OCI-LY3 (cell line): ENCODE results near the gene SMPDL3B.

Experiments used
- H2AFZ ChIP-seq: fragments of 200-600, 300-600 bp; shearing (Covaris generic); 2 replicates; pipeline ENCODE4 v1.6.0; 2014; ENCODE audit warnings: antibody characterized with exemption, low read depth, low read length
- H3K27ac ChIP-seq: fragments of 200-600, 300-600 bp; sonication (generic); 2 replicates; pipeline ENCODE4 v1.5.1; 2014; ENCODE audit warnings: mild to moderate bottlenecking, low read length, moderate library complexity, mixed read lengths
- H3K27me3 ChIP-seq: fragments of 200-600, 300-600 bp; sonication (generic); 2 replicates; pipeline ENCODE4 v1.6.1; 2014; ENCODE audit warnings: low read depth, low read length, mixed read lengths
- H3K36me3 ChIP-seq: fragments of 200-600, 300-600 bp; sonication (generic); replicated peaks from 2 replicates; pipeline ENCODE3; 2014; ENCODE audit warnings: low read depth, low read length, mixed read lengths
- H3K4me1 ChIP-seq: fragments of 300-600, 200-600 bp; sonication (generic); 2 replicates; pipeline ENCODE4 v1.6.1; 2014; ENCODE audit warnings: low read length, mixed read lengths
- H3K4me2 ChIP-seq: fragments of 200-600, 300-600 bp; sonication (generic); 2 replicates; pipeline ENCODE4 v1.6.1; 2014; ENCODE audit warnings: low read length, mixed read lengths
- H3K4me3 ChIP-seq: fragments of 300-600, 200-600 bp; sonication (generic); 2 replicates; pipeline ENCODE4 v1.5.1; 2014; ENCODE audit warnings: antibody characterized with exemption, mild to moderate bottlenecking, low read length, moderate library complexity
- H3K79me2 ChIP-seq: fragments of 300-600, 200-600 bp; shearing (Covaris generic); 2 replicates; pipeline ENCODE4 v1.6.1; 2014; ENCODE audit warnings: mild to moderate bottlenecking, low read length, mixed read lengths
- H3K9ac ChIP-seq: fragments of 300-600, 200-600 bp; shearing (Covaris generic); 2 replicates; pipeline ENCODE4 v1.6.0; 2014; ENCODE audit warnings: mild to moderate bottlenecking, low read length, moderate library complexity
- H3K9me3 ChIP-seq: fragments of 200-600, 300-600 bp; shearing (Covaris generic); 2 replicates; pipeline ENCODE4 v1.6.1; 2014; ENCODE audit warnings: low read length, mixed read lengths; ENCODE audit not compliant: insufficient read depth
- H4K20me1 ChIP-seq: fragments of 200-600, 300-600 bp; sonication (generic); 2 replicates; pipeline ENCODE4 v1.6.1; 2016; ENCODE audit warnings: low read length, mixed read lengths; ENCODE audit not compliant: insufficient read depth
- EZH2phosphoT487 ChIP-seq: fragments of 200-600 bp; shearing (Covaris generic); IDR thresholded peaks from 2 replicates; pipeline ENCODE4 v1.6.1; 2018; ENCODE audit warnings: antibody characterized with exemption, mixed run types, low read depth
- TF ChIP-seq, protein P1 (sequence below): fragments of 200-600, 300-600 bp; sonication (generic); IDR thresholded peaks from 2 replicates; pipeline ENCODE4 v1.5.1; 2014; ENCODE audit warnings: antibody characterized with exemption, low read length, low read depth

The SMPDL3B gene

DNA sequence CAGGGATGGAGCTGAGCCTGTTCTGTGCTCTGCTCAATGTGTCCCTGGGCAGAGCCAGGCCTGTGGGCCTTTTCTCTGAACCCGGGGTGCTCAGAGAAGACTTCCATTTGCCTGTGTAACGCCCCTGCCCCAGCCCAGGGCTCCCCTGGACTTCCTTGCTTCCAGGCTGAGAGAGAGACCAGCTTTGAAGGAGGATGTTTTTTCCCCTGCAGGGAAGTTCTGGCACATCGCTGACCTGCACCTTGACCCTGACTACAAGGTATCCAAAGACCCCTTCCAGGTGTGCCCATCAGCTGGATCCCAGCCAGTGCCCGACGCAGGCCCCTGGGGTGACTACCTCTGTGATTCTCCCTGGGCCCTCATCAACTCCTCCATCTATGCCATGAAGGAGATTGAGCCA lies 10.2 kb downstream of the SMPDL3B start:
- H3K4me3 ChIP-seq = no peak overlapping the region
- H3K9me3 ChIP-seq = no peaks in the 10 kb centered on the region
- no peaks in the 10 kb centered on the region for H3K79me2 ChIP-seq
- H3K36me3 ChIP-seq = no peaks in the 10 kb centered on the region
- H3K9ac ChIP-seq = no peak overlapping the region
- no peak overlapping the region for H3K4me2 ChIP-seq
- no peak overlapping the region for H2AFZ ChIP-seq
- H3K27me3 ChIP-seq = no peaks in the 10 kb centered on the region
- H4K20me1 ChIP-seq = no peaks in the 10 kb centered on the region
- peaks cover 2% of the 10 kb centered on the region; the same call in 1 of the 2 replicates for H3K4me1 ChIP-seq
- H3K27ac ChIP-seq = no peak overlapping the region
- no peak for TF ChIP-seq EZH2phosphoT487
- TF ChIP-seq, protein P1, sequence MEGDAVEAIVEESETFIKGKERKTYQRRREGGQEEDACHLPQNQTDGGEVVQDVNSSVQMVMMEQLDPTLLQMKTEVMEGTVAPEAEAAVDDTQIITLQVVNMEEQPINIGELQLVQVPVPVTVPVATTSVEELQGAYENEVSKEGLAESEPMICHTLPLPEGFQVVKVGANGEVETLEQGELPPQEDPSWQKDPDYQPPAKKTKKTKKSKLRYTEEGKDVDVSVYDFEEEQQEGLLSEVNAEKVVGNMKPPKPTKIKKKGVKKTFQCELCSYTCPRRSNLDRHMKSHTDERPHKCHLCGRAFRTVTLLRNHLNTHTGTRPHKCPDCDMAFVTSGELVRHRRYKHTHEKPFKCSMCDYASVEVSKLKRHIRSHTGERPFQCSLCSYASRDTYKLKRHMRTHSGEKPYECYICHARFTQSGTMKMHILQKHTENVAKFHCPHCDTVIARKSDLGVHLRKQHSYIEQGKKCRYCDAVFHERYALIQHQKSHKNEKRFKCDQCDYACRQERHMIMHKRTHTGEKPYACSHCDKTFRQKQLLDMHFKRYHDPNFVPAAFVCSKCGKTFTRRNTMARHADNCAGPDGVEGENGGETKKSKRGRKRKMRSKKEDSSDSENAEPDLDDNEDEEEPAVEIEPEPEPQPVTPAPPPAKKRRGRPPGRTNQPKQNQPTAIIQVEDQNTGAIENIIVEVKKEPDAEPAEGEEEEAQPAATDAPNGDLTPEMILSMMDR = no peak

DNA sequence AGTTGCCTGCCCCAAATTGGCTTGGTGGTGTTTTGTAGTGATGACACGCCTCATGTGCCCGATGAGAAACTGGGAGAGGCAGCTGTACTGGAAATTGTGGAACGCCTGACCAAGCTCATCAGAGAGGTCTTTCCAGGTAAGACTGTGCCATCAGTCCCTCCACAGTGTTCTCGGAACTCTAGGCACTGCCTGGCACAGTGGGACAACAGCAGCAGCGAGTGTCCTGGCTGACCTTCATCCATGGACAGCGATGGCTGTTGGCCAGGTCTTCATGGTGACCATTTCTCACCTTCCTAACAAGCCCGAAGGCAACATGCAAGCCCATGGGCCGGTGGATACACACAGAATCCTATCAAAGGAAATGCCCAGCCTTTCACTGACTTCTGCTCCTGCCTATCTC lies 14.2 kb downstream of the SMPDL3B start:
- Histone ChIP-seq H3K27me3 (no peaks in the 10 kb centered on the region), H3K79me2 (no peaks in the 10 kb centered on the region), H3K9me3 (no peaks in the 10 kb centered on the region), H3K4me2 (no peak overlapping the region), H3K27ac (no peak overlapping the region), H2AFZ (no peak overlapping the region), H3K4me1 (no peaks in the 10 kb centered on the region), H3K4me3 (no peak overlapping the region), H4K20me1 (no peaks in the 10 kb centered on the region), H3K9ac (no peak overlapping the region), H3K36me3 (no peaks in the 10 kb centered on the region)
- TF ChIP-seq EZH2phosphoT487 = no peak

DNA sequence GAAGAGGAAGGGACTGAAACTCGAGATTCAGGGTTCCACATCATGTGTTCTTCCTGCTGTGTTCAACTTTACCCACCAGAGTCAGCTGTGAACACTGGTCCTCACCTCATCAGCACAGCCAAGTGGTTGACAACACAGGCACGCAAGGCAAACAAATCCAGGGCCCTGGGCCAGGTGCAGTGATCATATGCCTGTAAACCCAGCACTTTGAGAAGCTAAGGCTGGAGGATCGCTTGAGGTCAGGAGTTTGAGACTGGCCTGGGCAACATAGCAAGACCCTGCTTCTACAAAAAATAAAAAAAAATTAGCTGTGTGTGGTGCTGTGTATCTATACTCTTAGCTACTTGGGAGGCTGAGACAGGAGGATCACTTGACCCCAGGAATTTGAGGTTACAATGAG lies 16.6 kb downstream of the SMPDL3B start:
- H3K4me2 ChIP-seq = no peak overlapping the region
- H3K9me3 ChIP-seq = no peaks in the 10 kb centered on the region
- no peaks in the 10 kb centered on the region for H3K79me2 ChIP-seq
- H4K20me1 ChIP-seq = no peaks in the 10 kb centered on the region
- H3K4me3 ChIP-seq = no peak overlapping the region
- H2AFZ ChIP-seq = no peak overlapping the region
- TF ChIP-seq EZH2phosphoT487 = no peak
- TF ChIP-seq, protein P1 = no peak
- H3K36me3 ChIP-seq = no peaks in the 10 kb centered on the region
- no peaks in the 10 kb centered on the region for H3K27me3 ChIP-seq
- no peak overlapping the region for H3K9ac ChIP-seq
- peaks cover 6% of the 10 kb centered on the region; the same call in 1 of the 2 replicates for H3K4me1 ChIP-seq
- no peak overlapping the region for H3K27ac ChIP-seq

DNA sequence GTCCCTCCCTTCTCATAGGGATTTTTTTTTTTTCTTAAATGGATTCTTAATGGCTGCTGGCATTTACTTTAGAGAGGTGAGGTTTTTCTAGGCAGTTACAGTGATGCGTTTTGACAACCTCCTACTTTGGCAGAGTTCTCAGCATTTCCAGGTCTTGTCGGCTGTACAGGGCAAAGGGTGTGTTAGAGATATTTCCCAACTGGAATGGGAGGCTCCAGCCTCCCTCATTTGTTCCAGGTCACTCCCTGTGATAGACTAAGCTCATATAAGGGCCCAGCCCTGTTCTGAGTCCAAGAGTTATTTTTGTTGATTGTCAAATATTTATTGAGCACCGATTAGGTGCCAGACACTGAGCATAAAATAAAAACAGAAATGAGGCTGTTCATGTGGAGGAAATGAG lies 17.3 kb downstream of the SMPDL3B start:
- Histone ChIP-seq H3K4me3 (no peak overlapping the region), H3K27ac (no peak overlapping the region), H3K27me3 (no peaks in the 10 kb centered on the region), H3K4me2 (no peak overlapping the region), H4K20me1 (no peaks in the 10 kb centered on the region), H3K36me3 (no peaks in the 10 kb centered on the region), H3K9ac (no peak overlapping the region), H3K9me3 (no peaks in the 10 kb centered on the region), H3K4me1 (peaks cover 6% of the 10 kb centered on the region; the same call in 1 of the 2 replicates), H2AFZ (no peak overlapping the region), H3K79me2 (no peaks in the 10 kb centered on the region)
- TF ChIP-seq EZH2phosphoT487 = no peak
- TF ChIP-seq, protein P1 = no peak

DNA sequence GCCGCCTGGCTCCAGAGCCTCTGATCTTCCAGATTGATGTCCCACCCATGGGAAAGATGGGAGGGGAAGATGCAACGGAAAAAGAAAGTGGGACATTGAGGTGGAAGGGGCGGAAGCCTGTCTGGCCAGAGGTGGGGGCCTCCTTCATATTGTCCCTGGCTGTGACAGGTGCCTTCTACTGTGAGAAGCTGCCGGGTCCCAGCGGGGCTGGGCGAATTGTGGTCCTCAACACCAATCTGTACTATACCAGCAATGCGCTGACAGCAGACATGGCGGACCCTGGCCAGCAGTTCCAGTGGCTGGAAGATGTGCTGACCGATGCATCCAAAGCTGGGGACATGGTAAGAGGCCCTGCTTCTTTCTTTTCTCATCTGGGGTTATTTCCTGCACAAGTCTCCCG lies 19.4 kb downstream of the SMPDL3B start:
- Histone ChIP-seq H3K4me3 (no peak overlapping the region), H3K9ac (no peak overlapping the region), H3K27me3 (no peaks in the 10 kb centered on the region), H2AFZ (no peak overlapping the region), H3K79me2 (no peaks in the 10 kb centered on the region), H3K9me3 (no peaks in the 10 kb centered on the region), H3K27ac (no peak overlapping the region), H3K4me1 (peaks cover 6% of the 10 kb centered on the region; the same call in 1 of the 2 replicates), H4K20me1 (no peaks in the 10 kb centered on the region), H3K4me2 (no peak overlapping the region), H3K36me3 (no peaks in the 10 kb centered on the region)
- TF ChIP-seq EZH2phosphoT487 = no peak
- TF ChIP-seq, protein P1 = no peak
